B cell (primary cell): ENCODE data around the gene ELOVL1.

Experiments
- CTCF ChIP-seq: fragments of 200-600 bp; IDR thresholded peaks from one replicate; pipeline ENCODE4 v1.8.0; 2022; ENCODE audit warnings: antibody characterized with exemption, mild to moderate bottlenecking
- EZH2 ChIP-seq: IDR thresholded peaks from 2 replicates; pipeline ENCODE4 v1.6.1; 2012; ENCODE audit warnings: borderline replicate concordance, low read depth, mild to moderate bottlenecking, moderate library complexity, low read length; ENCODE audit not compliant: insufficient read depth, poor library complexity, severe bottlenecking

GRCh38 chr1:43345120-43345519, 22.7 kb downstream of the ELOVL1 start:
- TF ChIP-seq CTCF (no peak), EZH2 (no peak)
